Suprapubic skin (tissue), 4 donors: ENCODE data around the gene PHACTR1.

ENCODE experiments used
- EP300 ChIP-seq: sonication (generic); formaldehyde crosslinking; IDR thresholded peaks from one replicate; pipeline ENCODE4 v1.6.1; 2017; ENCODE audit warnings: antibody characterized with exemption
- POLR2A ChIP-seq, 2 donors: fragments of 450-650 bp; IDR thresholded peaks; one replicate each; pipeline ENCODE4 v1.6.1; 2017; ENCODE audit warnings: antibody characterized with exemption in 2 of 2, mild to moderate bottlenecking in 2 of 2, moderate library complexity in 2 of 2
- POLR2AphosphoS5 ChIP-seq, 3 donors: sonication (generic); formaldehyde crosslinking; IDR thresholded peaks; one replicate each; pipeline ENCODE4 v1.6.1; 2017; ENCODE audit warnings: antibody characterized with exemption in 3 of 3
- TF ChIP-seq, protein P1 (sequence below), 2 donors: fragments of 200-600 bp in 1 of 2; fragments of 450-650 bp in 1 of 2; sonication (generic) in 1 of 2; IDR thresholded peaks; one replicate each; pipeline ENCODE4 v1.5.1; 2016 to 2019; ENCODE audit warnings: antibody characterized with exemption in 2 of 2, mild to moderate bottlenecking in 1 of 2, moderate library complexity in 1 of 2

- TF ChIP-seq, protein P1, sequence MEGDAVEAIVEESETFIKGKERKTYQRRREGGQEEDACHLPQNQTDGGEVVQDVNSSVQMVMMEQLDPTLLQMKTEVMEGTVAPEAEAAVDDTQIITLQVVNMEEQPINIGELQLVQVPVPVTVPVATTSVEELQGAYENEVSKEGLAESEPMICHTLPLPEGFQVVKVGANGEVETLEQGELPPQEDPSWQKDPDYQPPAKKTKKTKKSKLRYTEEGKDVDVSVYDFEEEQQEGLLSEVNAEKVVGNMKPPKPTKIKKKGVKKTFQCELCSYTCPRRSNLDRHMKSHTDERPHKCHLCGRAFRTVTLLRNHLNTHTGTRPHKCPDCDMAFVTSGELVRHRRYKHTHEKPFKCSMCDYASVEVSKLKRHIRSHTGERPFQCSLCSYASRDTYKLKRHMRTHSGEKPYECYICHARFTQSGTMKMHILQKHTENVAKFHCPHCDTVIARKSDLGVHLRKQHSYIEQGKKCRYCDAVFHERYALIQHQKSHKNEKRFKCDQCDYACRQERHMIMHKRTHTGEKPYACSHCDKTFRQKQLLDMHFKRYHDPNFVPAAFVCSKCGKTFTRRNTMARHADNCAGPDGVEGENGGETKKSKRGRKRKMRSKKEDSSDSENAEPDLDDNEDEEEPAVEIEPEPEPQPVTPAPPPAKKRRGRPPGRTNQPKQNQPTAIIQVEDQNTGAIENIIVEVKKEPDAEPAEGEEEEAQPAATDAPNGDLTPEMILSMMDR (IDR thresholded peaks at IDR 0.05), result no peak
- TF ChIP-seq EP300, result no peak
- TF ChIP-seq POLR2A (IDR thresholded peaks at IDR 0.05), result no peak
- TF ChIP-seq POLR2AphosphoS5 (IDR thresholded peaks at IDR 0.05), result no peak
Observed at GRCh38 chr6:13311155-13311554, 594.6 kb downstream of the PHACTR1 start.
